Measurements from ENCODE around the gene TBC1D7.
A peak's percentile ranks its signal among the peaks of the same experiment; 100 is the strongest.

Gene TBC1D7

DNA sequence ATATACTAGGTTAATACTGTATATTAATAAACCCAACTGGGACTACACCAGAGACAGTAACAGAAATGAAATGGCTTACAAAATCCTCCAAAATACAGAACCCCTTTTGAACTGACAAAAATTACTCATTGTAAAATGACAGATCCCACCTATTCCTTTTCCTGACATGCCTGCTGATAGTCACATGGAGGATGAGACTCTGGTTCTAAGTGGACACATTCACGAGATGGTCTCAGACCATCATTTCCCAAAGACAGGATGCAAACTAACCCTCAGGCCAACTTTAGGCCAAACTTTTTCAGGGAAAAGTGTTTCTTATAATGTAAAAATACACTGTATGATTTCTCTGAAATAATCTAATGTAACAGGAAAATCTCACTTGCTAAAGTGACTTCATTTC lies 22.5 kb downstream of the TBC1D7 start:
- peaks cover 31% of the 10 kb centered on the region for H3K36me3 ChIP-seq (ENCODE audit: control insufficient read depth, low read length)
- TF ChIP-seq, protein P1, sequence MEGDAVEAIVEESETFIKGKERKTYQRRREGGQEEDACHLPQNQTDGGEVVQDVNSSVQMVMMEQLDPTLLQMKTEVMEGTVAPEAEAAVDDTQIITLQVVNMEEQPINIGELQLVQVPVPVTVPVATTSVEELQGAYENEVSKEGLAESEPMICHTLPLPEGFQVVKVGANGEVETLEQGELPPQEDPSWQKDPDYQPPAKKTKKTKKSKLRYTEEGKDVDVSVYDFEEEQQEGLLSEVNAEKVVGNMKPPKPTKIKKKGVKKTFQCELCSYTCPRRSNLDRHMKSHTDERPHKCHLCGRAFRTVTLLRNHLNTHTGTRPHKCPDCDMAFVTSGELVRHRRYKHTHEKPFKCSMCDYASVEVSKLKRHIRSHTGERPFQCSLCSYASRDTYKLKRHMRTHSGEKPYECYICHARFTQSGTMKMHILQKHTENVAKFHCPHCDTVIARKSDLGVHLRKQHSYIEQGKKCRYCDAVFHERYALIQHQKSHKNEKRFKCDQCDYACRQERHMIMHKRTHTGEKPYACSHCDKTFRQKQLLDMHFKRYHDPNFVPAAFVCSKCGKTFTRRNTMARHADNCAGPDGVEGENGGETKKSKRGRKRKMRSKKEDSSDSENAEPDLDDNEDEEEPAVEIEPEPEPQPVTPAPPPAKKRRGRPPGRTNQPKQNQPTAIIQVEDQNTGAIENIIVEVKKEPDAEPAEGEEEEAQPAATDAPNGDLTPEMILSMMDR (IDR thresholded peaks at IDR 0.05; ENCODE audit: low read depth, low read length, poor library complexity, severe bottlenecking) = no peak
- TF ChIP-seq EZH2phosphoT487 (IDR thresholded peaks at IDR 0.05; ENCODE audit: borderline replicate concordance, low read length) = no peak

DNA sequence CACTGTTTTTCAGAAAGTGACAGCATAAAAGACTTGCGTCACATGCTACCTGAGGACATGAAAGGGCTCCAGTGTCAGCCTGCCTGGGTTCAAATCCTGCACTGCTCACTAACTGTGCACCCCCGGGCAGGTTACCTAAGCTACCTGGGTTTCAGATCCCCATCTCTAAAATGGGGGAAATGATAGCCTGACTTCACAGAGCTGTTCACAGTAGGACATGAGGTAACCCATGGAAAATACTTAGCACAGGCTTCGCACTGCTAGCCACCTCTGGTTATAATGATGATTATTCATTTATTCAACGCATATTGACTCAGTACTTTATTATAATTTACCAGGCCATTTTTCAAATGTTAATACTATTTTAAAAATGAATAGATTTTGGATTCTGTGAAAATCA lies 23.0 kb downstream of the TBC1D7 start:
- Histone ChIP-seq H3K4me3 (ENCODE audit: low read length) (0 out of 2 replicates have a peak overlapping the region, but pooled peaks have one; percentile 12), H3K4me1 (ENCODE audit: control insufficient read depth, low read length) (peaks cover 26% of the 10 kb centered on the region), H3K36me3 (ENCODE audit: control insufficient read depth, low read length) (peaks cover 31% of the 10 kb centered on the region), H3K9me2 (replicated peaks; ENCODE audit: control insufficient read depth, low read length) (no peaks in the 10 kb centered on the region), H3K9me3 (ENCODE audit: control insufficient read depth, insufficient read depth, low read length) (no peaks in the 10 kb centered on the region), H3F3A (ENCODE audit: control insufficient read depth, insufficient read depth) (no peaks in the 10 kb centered on the region), H3K27me3 (ENCODE audit: control insufficient read depth, low read length) (no peaks in the 10 kb centered on the region), H3K27ac (ENCODE audit: low read depth, low read length) (no peak overlapping the region), H3K79me2 (ENCODE audit: control insufficient read depth, low read length) (no peaks in the 10 kb centered on the region), H3K4me2 (ENCODE audit: low read length) (peak overlapping the region; percentile 60), H4K20me1 (ENCODE audit: control insufficient read depth, insufficient read depth, low read depth, low read length) (no peaks in the 10 kb centered on the region; the same call in 1 of the 2 replicates)
- TF ChIP-seq, protein P1 (IDR thresholded peaks at IDR 0.05; ENCODE audit: low read depth, low read length, poor library complexity, severe bottlenecking) = no peak
- no peak for TF ChIP-seq EZH2phosphoT487 (IDR thresholded peaks at IDR 0.05; ENCODE audit: borderline replicate concordance, low read length)

More for the DNA sequence above, 22.5 kb downstream of the TBC1D7 start:
- no peaks in the 10 kb centered on the region for H3K9me2 ChIP-seq (replicated peaks; ENCODE audit: control insufficient read depth, low read length)
- no peak overlapping the region for H3K4me2 ChIP-seq (ENCODE audit: low read length)
- H3K9me3 ChIP-seq (ENCODE audit: control insufficient read depth, insufficient read depth, low read length) = no peaks in the 10 kb centered on the region
- no peaks in the 10 kb centered on the region for H3K79me2 ChIP-seq (ENCODE audit: control insufficient read depth, low read length)
- peaks cover 26% of the 10 kb centered on the region for H3K4me1 ChIP-seq (ENCODE audit: control insufficient read depth, low read length)
- no peaks in the 10 kb centered on the region for H3F3A ChIP-seq (ENCODE audit: control insufficient read depth, insufficient read depth)
- H3K27me3 ChIP-seq (ENCODE audit: control insufficient read depth, low read length) = no peaks in the 10 kb centered on the region
- no peak overlapping the region for H3K4me3 ChIP-seq (ENCODE audit: low read length)
- H4K20me1 ChIP-seq (ENCODE audit: control insufficient read depth, insufficient read depth, low read depth, low read length) = no peaks in the 10 kb centered on the region; the same call in 1 of the 2 replicates
- H3K27ac ChIP-seq (ENCODE audit: low read depth, low read length) = no peak overlapping the region

DNA sequence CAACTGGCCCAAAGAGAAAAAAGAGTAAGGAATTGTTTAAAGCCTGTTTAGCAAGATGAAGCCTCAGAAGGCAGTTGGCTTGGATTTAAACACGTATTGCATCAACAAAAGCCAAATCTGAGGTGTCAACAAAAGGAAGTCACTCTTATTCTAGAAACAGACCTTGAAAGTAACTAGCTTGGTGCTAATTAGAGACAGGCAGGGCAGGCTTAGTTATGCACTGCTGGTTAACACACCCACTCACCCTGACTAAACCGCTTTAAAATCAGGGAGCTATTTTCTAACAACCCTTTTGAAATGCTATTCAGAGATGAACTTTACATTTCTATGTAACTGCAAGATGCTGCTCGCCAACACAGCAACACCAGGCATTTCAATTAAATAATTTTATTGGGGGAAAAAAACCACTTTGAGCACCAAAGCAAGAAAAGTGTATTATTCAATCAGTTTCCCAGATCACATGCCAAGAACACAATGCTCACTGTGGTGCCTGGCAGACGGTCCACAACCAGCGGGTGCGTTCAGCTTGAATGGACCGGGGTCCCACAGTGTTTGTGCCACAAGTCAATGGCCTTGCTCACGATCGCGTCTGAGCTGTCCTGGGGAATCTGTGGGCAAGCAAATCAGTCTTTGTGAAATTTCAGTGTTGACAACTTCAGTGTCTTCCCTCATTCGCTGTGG lies 23.6 kb downstream of the TBC1D7 start:
- H3K9me3 ChIP-seq (ENCODE audit: control insufficient read depth, insufficient read depth, low read length) = no peaks in the 10 kb centered on the region
- H3K9me2 ChIP-seq (replicated peaks; ENCODE audit: control insufficient read depth, low read length) = no peaks in the 10 kb centered on the region
- H3K79me2 ChIP-seq (ENCODE audit: control insufficient read depth, low read length) = no peaks in the 10 kb centered on the region
- no peaks in the 10 kb centered on the region; the same call in 1 of the 2 replicates for H4K20me1 ChIP-seq (ENCODE audit: control insufficient read depth, insufficient read depth, low read depth, low read length)
- H3K4me2 ChIP-seq (ENCODE audit: low read length) = peak overlapping the region; percentile 60
- H3K4me3 ChIP-seq (ENCODE audit: low read length) = peak overlapping the region; percentile 12
- H3K27ac ChIP-seq (ENCODE audit: low read depth, low read length) = no peak overlapping the region
- H3K4me1 ChIP-seq (ENCODE audit: control insufficient read depth, low read length) = peaks cover 26% of the 10 kb centered on the region
- H3K27me3 ChIP-seq (ENCODE audit: control insufficient read depth, low read length) = no peaks in the 10 kb centered on the region
- H3F3A ChIP-seq (ENCODE audit: control insufficient read depth, insufficient read depth) = no peaks in the 10 kb centered on the region
- peaks cover 31% of the 10 kb centered on the region for H3K36me3 ChIP-seq (ENCODE audit: control insufficient read depth, low read length)
- TF ChIP-seq, protein P1 (IDR thresholded peaks at IDR 0.05; ENCODE audit: low read depth, low read length, poor library complexity, severe bottlenecking) = no peak
- no peak for TF ChIP-seq EZH2phosphoT487 (IDR thresholded peaks at IDR 0.05; ENCODE audit: borderline replicate concordance, low read length)

Data from DOHH2 (cell line).